GM23338 (cell line): Measurements from ENCODE around the gene MRNIP. TPM values are rescaled to one million over a fixed set of nuclear protein-coding genes. Genes with fewer than 3 reads are reported as not detected.

Experiments used
- ATAC-seq: fragments of 200-7000 bp; cut with Tn5 transposase; 3 replicates; pipeline ENCODE4 v1.9.1; 2020
- DNase-seq: peaks from one replicate; pipeline ENCODE4 v3.0.0-alpha.2; 2015; ENCODE audit warnings: low spot score
- H2AFZ ChIP-seq: fragments of 200-600 bp; sonication (generic); 2 replicates; pipeline ENCODE4 v1.8.0; 2016; ENCODE audit warnings: antibody characterized with exemption, mild to moderate bottlenecking, moderate library complexity
- H3F3A ChIP-seq: fragments of 200-600 bp; sonication (generic); replicated peaks from 2 replicates; pipeline ENCODE4 v1.8.0; 2017; ENCODE audit warnings: antibody characterized with exemption, mixed run types, low read depth
- H3K27ac ChIP-seq: fragments of 200-600 bp; sonication (generic); 2 replicates; pipeline ENCODE4 v1.6.1; 2016; ENCODE audit warnings: low read depth
- H3K27me3 ChIP-seq: fragments of 200-600 bp; sonication (generic); 2 replicates; pipeline ENCODE4 v1.8.0; 2016; ENCODE audit warnings: mild to moderate bottlenecking, mixed run types, moderate library complexity; ENCODE audit not compliant: insufficient read depth
- H3K36me3 ChIP-seq: fragments of 200-600 bp; sonication (generic); 2 replicates; pipeline ENCODE4 v1.8.0; 2016; ENCODE audit warnings: mild to moderate bottlenecking; ENCODE audit not compliant: insufficient read depth
- H3K4me1 ChIP-seq: fragments of 200-600 bp; sonication (generic); 2 replicates; pipeline ENCODE4 v1.8.0; 2016; ENCODE audit warnings: mild to moderate bottlenecking, moderate library complexity; ENCODE audit not compliant: insufficient read depth
- H3K4me2 ChIP-seq: fragments of 200-600 bp; sonication (generic); 2 replicates; pipeline ENCODE4 v1.7.1; 2017; ENCODE audit warnings: mixed run types
- H3K4me3 ChIP-seq: fragments of 200-600 bp; sonication (generic); 2 replicates; pipeline ENCODE4 v1.6.1; 2016; ENCODE audit warnings: mixed run types
- H3K79me2 ChIP-seq: fragments of 200-600 bp; sonication (generic); replicated peaks from 2 replicates; pipeline ENCODE4 v1.8.0; 2017; ENCODE audit warnings: mild to moderate bottlenecking; ENCODE audit not compliant: insufficient read depth
- H3K9me2 ChIP-seq: fragments of 200-600 bp; sonication (generic); 2 replicates; pipeline ENCODE4 v1.8.0; 2017; ENCODE audit not compliant: insufficient read depth
- H4K20me1 ChIP-seq: fragments of 200-600 bp; sonication (generic); replicated peaks from 2 replicates; pipeline ENCODE4 v1.8.0; 2017; ENCODE audit warnings: mild to moderate bottlenecking; ENCODE audit not compliant: insufficient read depth
- H3K27ac Mint-ChIP-seq: 2 replicates; pipeline ENCODE4 v1.8.0; 2020; ENCODE audit warnings: inconsistent platforms, mild to moderate bottlenecking, moderate library complexity, mixed read lengths
- H3K27me3 Mint-ChIP-seq: 3 replicates; pipeline ENCODE4 v1.8.0; 2022; ENCODE audit warnings: low read depth, mild to moderate bottlenecking, moderate library complexity, mixed read lengths, inconsistent platforms; ENCODE audit not compliant: insufficient read depth, poor library complexity
- H3K36me3 Mint-ChIP-seq: 3 replicates; pipeline ENCODE4 v1.8.0; 2021; ENCODE audit warnings: low read depth, mild to moderate bottlenecking, inconsistent platforms, moderate library complexity, mixed read lengths
- H3K4me1 Mint-ChIP-seq: 3 replicates; pipeline ENCODE4 v1.8.0; 2020; ENCODE audit warnings: mild to moderate bottlenecking, inconsistent platforms, mixed read lengths
- H3K4me3 Mint-ChIP-seq: 3 replicates; pipeline ENCODE4 v1.8.0; 2021; ENCODE audit warnings: moderate library complexity, mild to moderate bottlenecking, inconsistent platforms, mixed read lengths
- H3K9me3 Mint-ChIP-seq: 3 replicates; pipeline ENCODE4 v1.8.0; 2020; ENCODE audit warnings: moderate library complexity, mild to moderate bottlenecking, inconsistent platforms, mixed read lengths
- CREB1 ChIP-seq: fragments of 250-450 bp; sonication (Bioruptor Pico); IDR thresholded peaks from 2 replicates; pipeline ENCODE4 v1.5.0; 2020; ENCODE audit warnings: low read depth, mild to moderate bottlenecking, moderate library complexity
- CTCF ChIP-seq, 2 experiments: fragments of 200-600 bp in 1 of 2; sonication (generic) in 1 of 2; conservative IDR thresholded peaks; 2 replicates each; pipeline versions ENCODE4 v1.5.1 to v1.6.1; 2016 to 2017; ENCODE audit warnings: antibody characterized with exemption in 2 of 2, low read depth in 2 of 2, mild to moderate bottlenecking in 2 of 2, moderate library complexity in 1 of 2
- EZH2 ChIP-seq: fragments of 200-600 bp; sonication (generic); IDR thresholded peaks from one replicate; pipeline ENCODE4 v1.8.0; 2017; ENCODE audit warnings: antibody characterized with exemption, mild to moderate bottlenecking, low read depth; ENCODE audit not compliant: unreplicated experiment
- EZH2phosphoT487 ChIP-seq: fragments of 200-600 bp; sonication (generic); IDR thresholded peaks from one replicate; pipeline ENCODE4 v1.8.1; 2018; ENCODE audit warnings: antibody characterized with exemption; ENCODE audit not compliant: unreplicated experiment
- JUNB ChIP-seq: IDR thresholded peaks from one replicate; pipeline ENCODE4 v1.6.1; 2016; ENCODE audit warnings: antibody characterized with exemption; ENCODE audit not compliant: unreplicated experiment
- NANOG ChIP-seq: IDR thresholded peaks from 2 replicates; pipeline ENCODE4 v1.6.1; 2016; ENCODE audit warnings: antibody characterized with exemption, borderline replicate concordance
- POLR2AphosphoS5 ChIP-seq: IDR thresholded peaks from 2 replicates; pipeline ENCODE4 v1.6.1; 2016; ENCODE audit warnings: antibody characterized with exemption, low read depth
- STAT1 ChIP-seq: IDR thresholded peaks from one replicate; pipeline ENCODE4 v1.6.1; 2016; ENCODE audit warnings: antibody characterized with exemption; ENCODE audit not compliant: unreplicated experiment
- ZNF114 ChIP-seq: fragments of 250-450 bp; sonication (Bioruptor Pico); IDR thresholded peaks from 2 replicates; pipeline ENCODE4 v1.5.0; 2020; ENCODE audit warnings: mild to moderate bottlenecking, moderate library complexity
- ZNF331 ChIP-seq: fragments of 250-450 bp; sonication (Bioruptor Pico); IDR thresholded peaks from 2 replicates; pipeline ENCODE4 v1.5.0; 2020; ENCODE audit warnings: low read depth, mild to moderate bottlenecking, moderate library complexity
- ZNF462 ChIP-seq: fragments of 250-450 bp; sonication (Bioruptor Pico); IDR thresholded peaks from 2 replicates; pipeline ENCODE4 v1.5.0; 2020; ENCODE audit warnings: mild to moderate bottlenecking, moderate library complexity
- polyA plus RNA-seq: library from polyadenylated mRNA; unstranded; fragments of >200 nt; fragmentation: Nextera tagmentation; extraction: Ambion mirVana; gene quantifications from 2 replicates; pipeline ENCODE4 v1.2.1, GENCODE V29; 2016
- total RNA-seq: library from RNA; depleted of rRNA; stranded (reverse); fragments of >200 nt; shearing (Covaris generic); gene quantifications from 2 replicates; pipeline ENCODE4 v1.2.3, GENCODE V29; 2014
- TF ChIP-seq, protein P1 (sequence below): IDR thresholded peaks from 2 replicates; pipeline ENCODE4 v1.6.1; 2016; ENCODE audit warnings: antibody characterized with exemption
- TF ChIP-seq, protein P2 (sequence below): IDR thresholded peaks from one replicate; pipeline ENCODE4 v1.6.1; 2018; ENCODE audit warnings: antibody characterized with exemption; ENCODE audit not compliant: unreplicated experiment

The MRNIP gene
- total and polyA plus RNA-seq, 2 experiments from 2014 or later, result 18.2 to 34.4 TPM

DNA sequence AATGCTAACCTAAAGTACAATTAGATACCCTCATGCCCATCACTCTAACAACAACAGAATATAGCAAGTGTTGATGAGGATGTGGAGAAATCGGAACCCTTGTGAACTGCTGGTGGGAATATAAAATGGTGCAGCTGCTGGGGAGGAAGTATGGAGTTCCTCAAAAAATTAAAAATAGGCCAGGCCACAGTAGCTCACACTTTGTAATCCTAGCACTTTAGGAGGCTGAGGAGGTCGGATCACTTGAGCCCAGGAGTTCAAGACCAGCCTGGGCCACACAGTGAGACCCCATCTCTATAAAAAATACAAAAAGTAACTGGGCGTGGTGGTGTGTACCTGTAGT lies 18.0 kb upstream of the MRNIP start:
- Mint-ChIP-seq H3K27me3 (peaks cover 4% of the 10 kb centered on the region), H3K36me3 (peaks cover 20% of the 10 kb centered on the region), H3K27ac (no peak overlapping the region), H3K9me3 (peaks cover 3% of the 10 kb centered on the region; the same call in 1 of the 3 replicates), H3K4me1 (no peaks in the 10 kb centered on the region), H3K4me3 (no peak overlapping the region)
- H2AFZ ChIP-seq, result no peak overlapping the region
- no peak overlapping the region for H3K4me3 ChIP-seq
- no peaks in the 10 kb centered on the region for H3K4me1 ChIP-seq
- H3K27ac ChIP-seq, result no peak overlapping the region
- no peaks in the 10 kb centered on the region for H3K79me2 ChIP-seq
- ATAC-seq (no peak), DNase-seq (no peak)
- H3K27me3 ChIP-seq, result no peaks in the 10 kb centered on the region
- no peaks in the 10 kb centered on the region for H3K9me2 ChIP-seq
- no peaks in the 10 kb centered on the region for H4K20me1 ChIP-seq
- H3K4me2 ChIP-seq, result no peak overlapping the region
- TF ChIP-seq CREB1 (CRISPR knock-in tag) (no peak), STAT1 (no peak), EZH2 (no peak), POLR2AphosphoS5 (no peak), CTCF (conservative IDR thresholded peaks at IDR 0.05; ENCODE audit: low read depth in 2 of 2) (no peak), ZNF114 (no peak), ZNF331 (CRISPR knock-in tag) (no peak), EZH2phosphoT487 (no peak), NANOG (no peak), JUNB (no peak), ZNF462 (CRISPR knock-in tag) (no peak)
- TF ChIP-seq, protein P1, sequence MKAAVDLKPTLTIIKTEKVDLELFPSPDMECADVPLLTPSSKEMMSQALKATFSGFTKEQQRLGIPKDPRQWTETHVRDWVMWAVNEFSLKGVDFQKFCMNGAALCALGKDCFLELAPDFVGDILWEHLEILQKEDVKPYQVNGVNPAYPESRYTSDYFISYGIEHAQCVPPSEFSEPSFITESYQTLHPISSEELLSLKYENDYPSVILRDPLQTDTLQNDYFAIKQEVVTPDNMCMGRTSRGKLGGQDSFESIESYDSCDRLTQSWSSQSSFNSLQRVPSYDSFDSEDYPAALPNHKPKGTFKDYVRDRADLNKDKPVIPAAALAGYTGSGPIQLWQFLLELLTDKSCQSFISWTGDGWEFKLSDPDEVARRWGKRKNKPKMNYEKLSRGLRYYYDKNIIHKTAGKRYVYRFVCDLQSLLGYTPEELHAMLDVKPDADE, result no peak
- TF ChIP-seq, protein P2, sequence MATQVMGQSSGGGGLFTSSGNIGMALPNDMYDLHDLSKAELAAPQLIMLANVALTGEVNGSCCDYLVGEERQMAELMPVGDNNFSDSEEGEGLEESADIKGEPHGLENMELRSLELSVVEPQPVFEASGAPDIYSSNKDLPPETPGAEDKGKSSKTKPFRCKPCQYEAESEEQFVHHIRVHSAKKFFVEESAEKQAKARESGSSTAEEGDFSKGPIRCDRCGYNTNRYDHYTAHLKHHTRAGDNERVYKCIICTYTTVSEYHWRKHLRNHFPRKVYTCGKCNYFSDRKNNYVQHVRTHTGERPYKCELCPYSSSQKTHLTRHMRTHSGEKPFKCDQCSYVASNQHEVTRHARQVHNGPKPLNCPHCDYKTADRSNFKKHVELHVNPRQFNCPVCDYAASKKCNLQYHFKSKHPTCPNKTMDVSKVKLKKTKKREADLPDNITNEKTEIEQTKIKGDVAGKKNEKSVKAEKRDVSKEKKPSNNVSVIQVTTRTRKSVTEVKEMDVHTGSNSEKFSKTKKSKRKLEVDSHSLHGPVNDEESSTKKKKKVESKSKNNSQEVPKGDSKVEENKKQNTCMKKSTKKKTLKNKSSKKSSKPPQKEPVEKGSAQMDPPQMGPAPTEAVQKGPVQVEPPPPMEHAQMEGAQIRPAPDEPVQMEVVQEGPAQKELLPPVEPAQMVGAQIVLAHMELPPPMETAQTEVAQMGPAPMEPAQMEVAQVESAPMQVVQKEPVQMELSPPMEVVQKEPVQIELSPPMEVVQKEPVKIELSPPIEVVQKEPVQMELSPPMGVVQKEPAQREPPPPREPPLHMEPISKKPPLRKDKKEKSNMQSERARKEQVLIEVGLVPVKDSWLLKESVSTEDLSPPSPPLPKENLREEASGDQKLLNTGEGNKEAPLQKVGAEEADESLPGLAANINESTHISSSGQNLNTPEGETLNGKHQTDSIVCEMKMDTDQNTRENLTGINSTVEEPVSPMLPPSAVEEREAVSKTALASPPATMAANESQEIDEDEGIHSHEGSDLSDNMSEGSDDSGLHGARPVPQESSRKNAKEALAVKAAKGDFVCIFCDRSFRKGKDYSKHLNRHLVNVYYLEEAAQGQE, result no peak
- H3F3A ChIP-seq, result no peaks in the 10 kb centered on the region
- H3K36me3 ChIP-seq, result no peaks in the 10 kb centered on the region
